ENCODE results near the gene MCL1. TPM values are rescaled to one million over a fixed set of nuclear protein-coding genes. Genes with fewer than 3 reads are reported as not detected.

The MCL1 gene
- total and polyA plus RNA-seq, 2 of the 13 experiments (the other 11 are each of a cell fraction or from before 2014, with no cell fraction given): 69.5 to 125 TPM

DNA sequence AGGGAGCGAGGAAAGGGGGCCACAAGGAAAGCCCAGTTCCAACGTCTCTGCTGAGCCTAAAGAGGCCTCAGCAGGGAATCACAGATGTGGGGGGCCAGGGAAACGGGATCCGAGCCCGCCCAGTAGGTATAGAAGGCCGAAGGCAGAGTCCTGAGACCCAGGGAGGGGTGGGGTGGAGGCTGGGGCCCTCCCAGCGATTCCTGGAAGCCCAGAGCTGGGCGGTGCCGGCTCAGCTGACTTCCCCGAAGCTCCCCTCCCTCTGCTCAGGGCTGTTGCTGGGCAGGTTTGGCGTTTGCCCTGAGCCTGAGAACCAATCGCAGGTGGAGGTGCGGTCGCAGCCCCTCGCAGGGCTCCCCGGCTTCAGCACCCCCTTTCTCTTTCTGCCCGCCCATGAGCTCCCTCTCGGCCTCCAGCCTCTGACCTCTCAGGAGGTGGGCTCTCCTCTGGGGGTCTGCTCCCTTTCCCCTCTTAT lies 17.4 kb downstream of the MCL1 start (continued):
- TF ChIP-seq ZNF629 (CRISPR knock-in tag; conservative IDR thresholded peaks at IDR 0.05) (no peak), KLF16 (CRISPR knock-in tag; IDR thresholded peaks at IDR 0.05) (peak in 1 of 2 experiments; percentile 84; a peak in 2 of 4 replicates), DR1 (CRISPR knock-in tag; IDR thresholded peaks at IDR 0.05) (no peak), KLF9 (CRISPR knock-in tag; IDR thresholded peaks at IDR 0.05; ENCODE audit: low read depth) (no peak), ZNF292 (CRISPR knock-in tag; IDR thresholded peaks at IDR 0.05; ENCODE audit: borderline replicate concordance, low read depth) (no peak), ZNF230 (CRISPR knock-in tag; IDR thresholded peaks at IDR 0.05) (no peak), ZNF616 (CRISPR knock-in tag; IDR thresholded peaks at IDR 0.05; ENCODE audit: low read depth) (no peak), ZBTB42 (CRISPR knock-in tag; IDR thresholded peaks at IDR 0.05) (0 out of 2 replicates have a peak, but pooled peaks have one; percentile 16), ZNF557 (CRISPR knock-in tag; IDR thresholded peaks at IDR 0.05) (no peak), ZNF549 (CRISPR knock-in tag; IDR thresholded peaks at IDR 0.05) (no peak), TRIM24 (CRISPR knock-in tag; IDR thresholded peaks at IDR 0.05) (no peak), PAF1 (CRISPR knock-in tag; IDR thresholded peaks at IDR 0.05) (no peak)
- TF ChIP-seq, protein P1, sequence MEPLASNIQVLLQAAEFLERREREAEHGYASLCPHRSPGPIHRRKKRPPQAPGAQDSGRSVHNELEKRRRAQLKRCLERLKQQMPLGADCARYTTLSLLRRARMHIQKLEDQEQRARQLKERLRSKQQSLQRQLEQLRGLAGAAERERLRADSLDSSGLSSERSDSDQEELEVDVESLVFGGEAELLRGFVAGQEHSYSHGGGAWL (CRISPR knock-in tag; IDR thresholded peaks at IDR 0.05): no peak
- TF ChIP-seq, protein P2, sequence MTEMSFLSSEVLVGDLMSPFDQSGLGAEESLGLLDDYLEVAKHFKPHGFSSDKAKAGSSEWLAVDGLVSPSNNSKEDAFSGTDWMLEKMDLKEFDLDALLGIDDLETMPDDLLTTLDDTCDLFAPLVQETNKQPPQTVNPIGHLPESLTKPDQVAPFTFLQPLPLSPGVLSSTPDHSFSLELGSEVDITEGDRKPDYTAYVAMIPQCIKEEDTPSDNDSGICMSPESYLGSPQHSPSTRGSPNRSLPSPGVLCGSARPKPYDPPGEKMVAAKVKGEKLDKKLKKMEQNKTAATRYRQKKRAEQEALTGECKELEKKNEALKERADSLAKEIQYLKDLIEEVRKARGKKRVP (CRISPR knock-in tag; IDR thresholded peaks at IDR 0.05): peak in 1 of 2 experiments; percentile 66; a peak in 1 of 4 replicates
- TF ChIP-seq, protein P3, sequence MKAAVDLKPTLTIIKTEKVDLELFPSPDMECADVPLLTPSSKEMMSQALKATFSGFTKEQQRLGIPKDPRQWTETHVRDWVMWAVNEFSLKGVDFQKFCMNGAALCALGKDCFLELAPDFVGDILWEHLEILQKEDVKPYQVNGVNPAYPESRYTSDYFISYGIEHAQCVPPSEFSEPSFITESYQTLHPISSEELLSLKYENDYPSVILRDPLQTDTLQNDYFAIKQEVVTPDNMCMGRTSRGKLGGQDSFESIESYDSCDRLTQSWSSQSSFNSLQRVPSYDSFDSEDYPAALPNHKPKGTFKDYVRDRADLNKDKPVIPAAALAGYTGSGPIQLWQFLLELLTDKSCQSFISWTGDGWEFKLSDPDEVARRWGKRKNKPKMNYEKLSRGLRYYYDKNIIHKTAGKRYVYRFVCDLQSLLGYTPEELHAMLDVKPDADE (CRISPR knock-in tag; IDR thresholded peaks at IDR 0.05): no peak
- TF ChIP-seq, protein P4, sequence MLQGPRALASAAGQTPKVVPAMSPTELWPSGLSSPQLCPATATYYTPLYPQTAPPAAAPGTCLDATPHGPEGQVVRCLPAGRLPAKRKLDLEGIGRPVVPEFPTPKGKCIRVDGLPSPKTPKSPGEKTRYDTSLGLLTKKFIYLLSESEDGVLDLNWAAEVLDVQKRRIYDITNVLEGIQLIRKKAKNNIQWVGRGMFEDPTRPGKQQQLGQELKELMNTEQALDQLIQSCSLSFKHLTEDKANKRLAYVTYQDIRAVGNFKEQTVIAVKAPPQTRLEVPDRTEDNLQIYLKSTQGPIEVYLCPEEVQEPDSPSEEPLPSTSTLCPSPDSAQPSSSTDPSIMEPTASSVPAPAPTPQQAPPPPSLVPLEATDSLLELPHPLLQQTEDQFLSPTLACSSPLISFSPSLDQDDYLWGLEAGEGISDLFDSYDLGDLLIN (CRISPR knock-in tag; IDR thresholded peaks at IDR 0.05; ENCODE audit: borderline replicate concordance): no peak
- TF ChIP-seq, protein P5, sequence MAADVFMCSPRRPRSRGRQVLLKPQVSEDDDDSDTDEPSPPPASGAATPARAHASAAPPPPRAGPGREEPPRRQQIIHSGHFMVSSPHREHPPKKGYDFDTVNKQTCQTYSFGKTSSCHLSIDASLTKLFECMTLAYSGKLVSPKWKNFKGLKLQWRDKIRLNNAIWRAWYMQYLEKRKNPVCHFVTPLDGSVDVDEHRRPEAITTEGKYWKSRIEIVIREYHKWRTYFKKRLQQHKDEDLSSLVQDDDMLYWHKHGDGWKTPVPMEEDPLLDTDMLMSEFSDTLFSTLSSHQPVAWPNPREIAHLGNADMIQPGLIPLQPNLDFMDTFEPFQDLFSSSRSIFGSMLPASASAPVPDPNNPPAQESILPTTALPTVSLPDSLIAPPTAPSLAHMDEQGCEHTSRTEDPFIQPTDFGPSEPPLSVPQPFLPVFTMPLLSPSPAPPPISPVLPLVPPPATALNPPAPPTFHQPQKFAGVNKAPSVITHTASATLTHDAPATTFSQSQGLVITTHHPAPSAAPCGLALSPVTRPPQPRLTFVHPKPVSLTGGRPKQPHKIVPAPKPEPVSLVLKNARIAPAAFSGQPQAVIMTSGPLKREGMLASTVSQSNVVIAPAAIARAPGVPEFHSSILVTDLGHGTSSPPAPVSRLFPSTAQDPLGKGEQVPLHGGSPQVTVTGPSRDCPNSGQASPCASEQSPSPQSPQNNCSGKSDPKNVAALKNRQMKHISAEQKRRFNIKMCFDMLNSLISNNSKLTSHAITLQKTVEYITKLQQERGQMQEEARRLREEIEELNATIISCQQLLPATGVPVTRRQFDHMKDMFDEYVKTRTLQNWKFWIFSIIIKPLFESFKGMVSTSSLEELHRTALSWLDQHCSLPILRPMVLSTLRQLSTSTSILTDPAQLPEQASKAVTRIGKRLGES (CRISPR knock-in tag; IDR thresholded peaks at IDR 0.05; ENCODE audit: borderline replicate concordance): no peak
- TF ChIP-seq, protein P6, sequence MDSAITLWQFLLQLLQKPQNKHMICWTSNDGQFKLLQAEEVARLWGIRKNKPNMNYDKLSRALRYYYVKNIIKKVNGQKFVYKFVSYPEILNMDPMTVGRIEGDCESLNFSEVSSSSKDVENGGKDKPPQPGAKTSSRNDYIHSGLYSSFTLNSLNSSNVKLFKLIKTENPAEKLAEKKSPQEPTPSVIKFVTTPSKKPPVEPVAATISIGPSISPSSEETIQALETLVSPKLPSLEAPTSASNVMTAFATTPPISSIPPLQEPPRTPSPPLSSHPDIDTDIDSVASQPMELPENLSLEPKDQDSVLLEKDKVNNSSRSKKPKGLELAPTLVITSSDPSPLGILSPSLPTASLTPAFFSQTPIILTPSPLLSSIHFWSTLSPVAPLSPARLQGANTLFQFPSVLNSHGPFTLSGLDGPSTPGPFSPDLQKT (CRISPR knock-in tag; IDR thresholded peaks at IDR 0.05; ENCODE audit: borderline replicate concordance): no peak
- TF ChIP-seq, protein P7, sequence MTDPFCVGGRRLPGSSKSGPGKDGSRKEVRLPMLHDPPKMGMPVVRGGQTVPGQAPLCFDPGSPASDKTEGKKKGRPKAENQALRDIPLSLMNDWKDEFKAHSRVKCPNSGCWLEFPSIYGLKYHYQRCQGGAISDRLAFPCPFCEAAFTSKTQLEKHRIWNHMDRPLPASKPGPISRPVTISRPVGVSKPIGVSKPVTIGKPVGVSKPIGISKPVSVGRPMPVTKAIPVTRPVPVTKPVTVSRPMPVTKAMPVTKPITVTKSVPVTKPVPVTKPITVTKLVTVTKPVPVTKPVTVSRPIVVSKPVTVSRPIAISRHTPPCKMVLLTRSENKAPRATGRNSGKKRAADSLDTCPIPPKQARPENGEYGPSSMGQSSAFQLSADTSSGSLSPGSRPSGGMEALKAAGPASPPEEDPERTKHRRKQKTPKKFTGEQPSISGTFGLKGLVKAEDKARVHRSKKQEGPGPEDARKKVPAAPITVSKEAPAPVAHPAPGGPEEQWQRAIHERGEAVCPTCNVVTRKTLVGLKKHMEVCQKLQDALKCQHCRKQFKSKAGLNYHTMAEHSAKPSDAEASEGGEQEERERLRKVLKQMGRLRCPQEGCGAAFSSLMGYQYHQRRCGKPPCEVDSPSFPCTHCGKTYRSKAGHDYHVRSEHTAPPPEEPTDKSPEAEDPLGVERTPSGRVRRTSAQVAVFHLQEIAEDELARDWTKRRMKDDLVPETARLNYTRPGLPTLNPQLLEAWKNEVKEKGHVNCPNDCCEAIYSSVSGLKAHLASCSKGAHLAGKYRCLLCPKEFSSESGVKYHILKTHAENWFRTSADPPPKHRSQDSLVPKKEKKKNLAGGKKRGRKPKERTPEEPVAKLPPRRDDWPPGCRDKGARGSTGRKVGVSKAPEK (CRISPR knock-in tag; IDR thresholded peaks at IDR 0.05; ENCODE audit: borderline replicate concordance): no peak
